Fibroblast of pulmonary artery (primary cell): ENCODE data around the gene TLCD5.

Experiments used
- DNase-seq: peaks from one replicate; pipeline ENCODE4 v3.0.0-alpha.2; 2010; ENCODE audit warnings: low read depth
- H3K4me3 ChIP-seq: replicated peaks from 2 replicates; pipeline ENCODE4 v1.5.1; 2011; ENCODE audit warnings: low read depth, mild to moderate bottlenecking, control low read depth, low read length, moderate library complexity
- TF ChIP-seq, protein P1 (sequence below): IDR thresholded peaks from 2 replicates; pipeline ENCODE4 v1.5.1; 2011; ENCODE audit warnings: mild to moderate bottlenecking, control low read depth, low read length, inconsistent platforms; ENCODE audit errors: missing control alignments

The TLCD5 gene

DNA sequence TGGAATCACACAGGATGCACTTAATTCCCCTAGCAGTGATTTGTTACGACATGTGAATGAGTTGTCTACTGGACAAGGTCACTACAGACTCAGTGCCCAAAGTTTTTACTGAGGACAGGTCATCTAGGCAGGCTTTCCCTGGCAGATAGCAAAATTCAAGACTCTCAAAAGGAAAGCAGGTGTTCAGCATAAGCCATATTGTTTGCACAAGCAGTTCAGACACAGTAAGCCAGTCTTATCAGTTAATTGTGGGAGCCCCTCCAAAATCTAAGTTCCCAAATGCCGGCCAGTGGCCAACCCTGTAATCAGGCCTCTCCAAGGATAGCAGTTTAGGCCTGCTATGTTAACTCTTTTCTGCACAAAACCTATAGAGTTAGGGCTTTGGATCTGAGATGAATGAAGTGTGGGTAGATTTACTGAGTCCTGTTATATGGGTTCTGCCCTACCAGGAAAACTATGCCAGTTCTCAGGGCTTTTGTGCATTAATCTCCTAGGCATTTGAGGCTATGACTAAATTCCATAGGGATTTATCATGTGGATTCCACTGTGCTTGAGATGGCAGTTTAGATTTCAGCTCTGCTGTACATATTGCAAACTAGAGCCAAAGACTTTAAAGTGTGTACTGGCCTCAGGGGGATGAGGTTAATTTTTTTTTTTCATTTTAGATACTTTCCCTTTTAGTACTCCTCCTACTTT is 6.3 kb downstream of the TLCD5 start:
- TF ChIP-seq, protein P1, sequence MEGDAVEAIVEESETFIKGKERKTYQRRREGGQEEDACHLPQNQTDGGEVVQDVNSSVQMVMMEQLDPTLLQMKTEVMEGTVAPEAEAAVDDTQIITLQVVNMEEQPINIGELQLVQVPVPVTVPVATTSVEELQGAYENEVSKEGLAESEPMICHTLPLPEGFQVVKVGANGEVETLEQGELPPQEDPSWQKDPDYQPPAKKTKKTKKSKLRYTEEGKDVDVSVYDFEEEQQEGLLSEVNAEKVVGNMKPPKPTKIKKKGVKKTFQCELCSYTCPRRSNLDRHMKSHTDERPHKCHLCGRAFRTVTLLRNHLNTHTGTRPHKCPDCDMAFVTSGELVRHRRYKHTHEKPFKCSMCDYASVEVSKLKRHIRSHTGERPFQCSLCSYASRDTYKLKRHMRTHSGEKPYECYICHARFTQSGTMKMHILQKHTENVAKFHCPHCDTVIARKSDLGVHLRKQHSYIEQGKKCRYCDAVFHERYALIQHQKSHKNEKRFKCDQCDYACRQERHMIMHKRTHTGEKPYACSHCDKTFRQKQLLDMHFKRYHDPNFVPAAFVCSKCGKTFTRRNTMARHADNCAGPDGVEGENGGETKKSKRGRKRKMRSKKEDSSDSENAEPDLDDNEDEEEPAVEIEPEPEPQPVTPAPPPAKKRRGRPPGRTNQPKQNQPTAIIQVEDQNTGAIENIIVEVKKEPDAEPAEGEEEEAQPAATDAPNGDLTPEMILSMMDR = no peak
- no peak overlapping the region for H3K4me3 ChIP-seq
- peak; percentile 83 for DNase-seq

DNA sequence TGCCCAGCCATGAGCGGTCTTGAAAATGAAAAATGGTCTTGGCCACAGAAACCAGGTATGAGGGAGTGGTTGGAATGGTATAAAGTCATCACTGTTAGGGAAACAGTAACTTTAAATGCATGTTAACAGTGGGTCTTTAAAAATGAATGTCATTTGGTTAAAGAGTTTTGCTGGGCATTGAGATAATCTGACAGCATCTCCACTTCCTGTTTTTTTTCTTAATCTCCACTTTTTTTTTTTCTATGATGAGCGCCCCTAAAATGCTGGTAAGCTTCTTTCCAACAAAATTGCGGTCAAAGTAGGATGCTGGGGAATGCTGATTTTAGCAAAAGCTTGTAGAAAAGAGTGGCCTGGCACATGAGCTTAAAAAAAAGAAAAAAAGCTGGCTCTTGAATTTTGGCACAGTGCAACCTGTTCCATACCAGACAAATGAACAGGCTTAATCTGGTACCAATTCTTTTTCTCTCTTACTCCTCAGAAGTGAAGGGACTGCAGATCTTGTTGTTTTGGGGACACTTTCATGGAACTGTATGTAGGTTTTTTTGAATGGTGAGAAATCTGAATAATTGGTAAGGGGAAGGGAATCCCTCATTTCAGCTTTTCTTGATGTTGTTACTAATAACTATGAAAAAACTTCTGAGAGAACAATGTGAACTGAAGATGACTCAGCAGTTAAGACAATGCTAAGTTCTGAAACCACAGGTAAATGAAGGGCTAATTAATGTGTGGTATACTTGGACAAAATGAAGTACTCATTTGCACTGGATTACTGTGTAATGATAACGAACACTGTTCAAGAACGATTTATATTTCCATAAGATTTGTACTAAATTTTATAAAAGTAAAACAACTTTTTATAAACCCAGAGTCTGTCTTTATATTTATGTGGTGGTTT is 8.0 kb downstream of the TLCD5 start:
- DNase-seq = peak; percentile 30
- H3K4me3 ChIP-seq = no peak overlapping the region
- TF ChIP-seq, protein P1 = no peak

DNA sequence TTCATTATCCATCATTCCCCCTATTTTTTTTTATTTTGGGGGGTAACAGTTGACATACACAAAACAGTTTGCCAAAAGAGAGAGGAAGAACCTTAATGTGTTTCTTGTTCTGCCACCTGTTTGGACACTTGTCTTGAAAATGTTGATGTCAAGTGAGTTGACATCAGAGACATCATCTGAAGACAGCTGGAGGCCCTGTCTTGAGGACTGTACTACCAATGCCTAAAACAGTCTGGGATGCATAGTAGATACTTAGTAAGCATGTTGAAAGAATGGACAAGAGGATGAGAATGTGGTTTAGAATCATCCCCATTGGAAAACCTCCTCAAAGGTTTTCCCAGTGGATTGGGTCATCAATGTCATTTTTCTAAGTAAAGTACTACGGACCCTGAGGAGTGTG is 8.7 kb downstream of the TLCD5 start:
- TF ChIP-seq, protein P1 = no peak
- DNase-seq = no peak
- H3K4me3 ChIP-seq = no peak overlapping the region

DNA sequence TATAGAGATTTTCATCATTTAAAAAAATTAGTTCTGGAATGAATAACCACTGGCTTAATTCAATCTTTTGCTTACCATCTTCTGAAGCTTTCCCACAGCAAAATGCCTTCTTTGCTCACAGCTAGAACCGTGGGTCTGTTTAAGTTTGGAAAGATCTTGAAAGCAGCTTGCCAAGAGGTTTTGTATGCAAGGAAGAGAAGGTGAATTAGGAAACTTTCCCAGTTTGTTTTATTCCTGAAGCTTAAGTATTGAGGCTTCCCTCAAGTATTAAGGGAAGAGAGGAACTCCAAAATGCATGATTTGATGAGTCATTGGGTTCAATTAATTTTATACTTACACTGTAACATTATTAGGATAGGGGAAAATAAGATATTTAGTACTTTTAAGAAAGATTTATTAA is 9.2 kb downstream of the TLCD5 start:
- DNase-seq = no peak
- H3K4me3 ChIP-seq = no peak overlapping the region
- TF ChIP-seq, protein P1 = no peak

DNA sequence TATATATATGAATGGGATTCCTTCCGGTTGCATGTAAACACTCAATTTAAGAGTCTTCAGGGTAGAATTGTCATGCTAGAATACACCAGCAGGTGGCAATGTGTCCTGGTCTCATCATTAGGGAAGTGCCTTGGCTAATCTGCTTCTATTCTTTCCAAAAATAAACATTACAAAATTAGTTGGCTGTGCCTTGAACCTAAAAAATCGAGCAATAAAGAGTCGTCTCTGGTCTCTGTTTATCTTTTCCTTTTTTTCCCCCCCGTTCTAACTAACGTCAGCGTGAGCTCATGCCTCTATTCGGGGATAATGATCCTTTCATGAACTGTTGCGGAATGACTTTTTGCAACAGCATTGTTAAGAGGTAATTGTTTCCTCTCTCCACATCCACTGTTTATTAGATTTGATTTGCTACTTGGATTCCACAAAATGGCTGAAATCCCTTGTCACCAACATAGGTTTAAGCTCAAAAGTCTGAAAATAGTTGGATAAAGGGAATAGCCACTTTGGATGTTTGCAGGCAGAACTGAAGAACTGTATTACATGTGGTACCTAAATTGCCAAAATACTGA is 9.9 kb downstream of the TLCD5 start:
- H3K4me3 ChIP-seq = peak overlapping the region; percentile 96
- TF ChIP-seq, protein P1 = peak; percentile 70
- DNase-seq = peak; percentile 94

DNA sequence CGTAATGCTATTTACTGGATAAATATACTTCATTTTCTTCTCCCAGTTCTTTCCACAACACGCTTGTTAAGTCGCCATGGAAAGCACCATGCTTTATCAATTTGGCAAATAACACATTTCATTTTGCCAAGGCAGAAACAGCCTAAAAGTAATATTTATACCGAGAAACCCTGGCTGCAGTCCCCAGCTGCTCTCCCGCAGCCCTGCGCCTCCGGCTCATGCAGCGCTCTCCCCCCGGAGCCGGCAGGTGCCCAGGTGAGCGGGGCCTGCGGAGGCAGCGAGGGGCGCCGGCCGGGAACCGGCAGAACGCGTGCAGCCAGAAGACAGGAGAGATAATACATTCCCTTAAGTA is 10.4 kb downstream of the TLCD5 start:
- peak overlapping the region; percentile 96 for H3K4me3 ChIP-seq
- TF ChIP-seq, protein P1 = no peak
- peak; percentile 35 for DNase-seq
